GM21526 (cell line): ENCODE results near the gene CAMTA1.

Source experiments
- ATAC-seq: cut with Tn5 transposase; IDR thresholded peaks from one replicate; pipeline ENCODE4 v1.9.1; 2021; ENCODE audit warnings: moderate library complexity; ENCODE audit not compliant: unreplicated experiment, low FRiP score

The CAMTA1 gene

GRCh38 chr1:7726623-7727022 lies 941.4 kb downstream of the CAMTA1 start:
- ATAC-seq, result no peak

DNA sequence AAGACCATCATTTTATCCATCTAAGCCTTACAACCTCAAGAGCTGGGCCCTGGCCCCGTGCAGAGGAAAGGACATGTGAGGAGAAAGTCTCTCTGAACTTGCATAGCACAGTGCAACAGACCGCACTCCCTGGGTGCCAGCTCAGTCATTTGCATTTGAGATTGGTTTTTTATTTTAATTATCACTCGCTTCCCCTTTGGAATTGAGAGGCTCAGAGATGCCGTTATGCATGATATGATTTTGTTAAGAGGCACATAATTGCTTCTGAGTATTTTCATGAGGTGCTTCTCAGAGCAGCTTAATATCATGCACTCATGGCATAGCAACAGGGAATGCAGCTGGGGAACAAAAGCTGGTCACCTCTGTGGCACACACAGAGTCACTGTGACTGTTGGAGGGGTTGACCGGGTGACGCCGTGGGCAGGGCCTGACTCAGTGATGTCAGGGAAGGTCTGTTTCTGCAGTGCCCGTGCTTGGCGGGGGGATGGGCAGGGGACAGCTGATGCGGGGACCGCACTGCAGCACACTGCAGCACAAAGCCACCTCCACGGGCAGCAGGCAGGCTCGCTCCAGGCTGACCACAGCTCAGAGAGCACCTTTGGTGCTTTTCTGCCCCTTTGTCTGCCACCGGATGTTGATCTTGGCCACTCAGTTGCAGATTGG lies 942.7 kb downstream of the CAMTA1 start:
- no peak for ATAC-seq

GRCh38 chr1:7729761-7730160 lies 944.5 kb downstream of the CAMTA1 start:
- no peak for ATAC-seq

DNA sequence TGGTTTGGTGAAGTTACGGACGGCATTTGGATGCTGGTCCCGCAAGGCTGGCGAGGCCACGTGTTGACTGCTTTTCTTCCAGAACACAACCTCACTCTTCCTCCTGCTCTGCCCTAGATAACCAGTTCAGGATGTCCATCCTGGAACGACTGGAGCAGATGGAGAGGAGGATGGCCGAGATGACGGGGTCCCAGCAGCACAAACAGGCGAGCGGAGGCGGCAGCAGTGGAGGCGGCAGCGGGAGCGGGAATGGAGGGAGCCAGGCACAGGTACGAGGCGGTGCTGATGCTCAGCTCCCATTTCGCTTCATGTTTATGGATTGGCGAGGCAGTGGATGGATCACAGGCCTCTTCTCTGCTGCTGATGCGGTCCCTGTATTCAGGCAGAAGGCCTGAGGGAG lies 947.1 kb downstream of the CAMTA1 start:
- no peak for ATAC-seq

DNA sequence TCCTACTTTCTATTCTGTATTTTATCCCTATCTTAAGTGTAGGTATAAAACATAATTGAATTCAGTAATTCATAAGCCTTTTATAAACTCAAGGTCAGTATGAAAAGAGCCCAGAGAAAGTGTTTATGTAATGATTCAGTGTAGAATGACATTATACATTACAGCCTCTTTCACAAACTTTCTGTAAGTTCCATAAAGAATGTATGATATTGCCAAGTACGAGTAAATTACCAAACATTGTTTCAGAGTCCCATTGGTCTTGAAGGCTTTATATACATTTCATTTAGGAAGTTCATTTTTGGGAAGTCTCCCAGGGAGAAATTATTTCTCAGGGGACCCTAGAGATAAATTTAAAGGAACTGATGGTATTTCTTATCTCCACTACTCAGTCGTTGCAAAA lies 948.0 kb downstream of the CAMTA1 start:
- ATAC-seq, result no peak

GRCh38 chr1:7738044-7738443 lies 952.8 kb downstream of the CAMTA1 start:
- ATAC-seq, result no peak

DNA sequence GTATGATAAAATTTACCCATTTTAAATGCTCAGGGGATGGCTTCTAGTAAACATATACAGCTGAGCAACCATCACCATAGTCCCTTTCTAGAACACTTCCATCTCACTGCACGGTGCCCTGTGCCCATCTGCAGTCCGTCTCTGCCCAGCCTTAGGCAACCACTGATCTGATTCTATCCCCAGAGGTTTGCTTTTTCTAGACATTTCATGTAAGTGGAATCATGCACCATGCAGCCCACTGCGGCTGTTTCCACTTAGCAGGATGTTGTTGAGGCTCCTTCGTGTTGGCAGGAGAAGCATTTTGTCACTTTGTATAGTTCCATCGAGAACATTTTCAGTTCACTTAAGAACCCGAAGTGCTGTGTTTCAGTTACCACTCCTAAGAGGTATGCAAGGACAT lies 958.1 kb downstream of the CAMTA1 start:
- ATAC-seq, result no peak

- ATAC-seq, result no peak
These were observed 959.6 kb downstream of the CAMTA1 start for GRCh38 chr1:7744882-7745281.

- no peak for ATAC-seq
These were observed 960.5 kb downstream of the CAMTA1 start for GRCh38 chr1:7745783-7746182.

- ATAC-seq, result no peak
These were observed 962.4 kb downstream of the CAMTA1 start for GRCh38 chr1:7747605-7748004.

- ATAC-seq, result no peak
These were observed 963.9 kb downstream of the CAMTA1 start for GRCh38 chr1:7749126-7749525.

DNA sequence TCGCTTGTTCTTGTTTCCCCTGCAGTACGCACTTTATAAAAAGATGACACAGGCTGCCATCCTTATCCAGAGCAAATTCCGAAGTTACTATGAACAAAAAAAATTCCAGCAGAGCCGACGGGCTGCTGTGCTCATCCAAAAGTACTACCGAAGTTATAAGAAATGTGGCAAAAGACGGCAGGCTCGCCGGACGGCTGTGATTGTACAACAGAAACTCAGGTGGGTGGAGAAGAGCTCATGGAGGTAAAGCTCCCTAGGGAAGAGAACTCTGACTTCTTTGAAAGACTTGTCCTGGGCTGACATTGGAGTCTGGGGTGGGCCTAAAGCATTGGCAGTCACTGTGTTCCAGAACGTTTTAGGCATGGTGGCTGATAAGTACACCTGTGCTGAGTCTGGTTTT lies 965.9 kb downstream of the CAMTA1 start:
- no peak for ATAC-seq

DNA sequence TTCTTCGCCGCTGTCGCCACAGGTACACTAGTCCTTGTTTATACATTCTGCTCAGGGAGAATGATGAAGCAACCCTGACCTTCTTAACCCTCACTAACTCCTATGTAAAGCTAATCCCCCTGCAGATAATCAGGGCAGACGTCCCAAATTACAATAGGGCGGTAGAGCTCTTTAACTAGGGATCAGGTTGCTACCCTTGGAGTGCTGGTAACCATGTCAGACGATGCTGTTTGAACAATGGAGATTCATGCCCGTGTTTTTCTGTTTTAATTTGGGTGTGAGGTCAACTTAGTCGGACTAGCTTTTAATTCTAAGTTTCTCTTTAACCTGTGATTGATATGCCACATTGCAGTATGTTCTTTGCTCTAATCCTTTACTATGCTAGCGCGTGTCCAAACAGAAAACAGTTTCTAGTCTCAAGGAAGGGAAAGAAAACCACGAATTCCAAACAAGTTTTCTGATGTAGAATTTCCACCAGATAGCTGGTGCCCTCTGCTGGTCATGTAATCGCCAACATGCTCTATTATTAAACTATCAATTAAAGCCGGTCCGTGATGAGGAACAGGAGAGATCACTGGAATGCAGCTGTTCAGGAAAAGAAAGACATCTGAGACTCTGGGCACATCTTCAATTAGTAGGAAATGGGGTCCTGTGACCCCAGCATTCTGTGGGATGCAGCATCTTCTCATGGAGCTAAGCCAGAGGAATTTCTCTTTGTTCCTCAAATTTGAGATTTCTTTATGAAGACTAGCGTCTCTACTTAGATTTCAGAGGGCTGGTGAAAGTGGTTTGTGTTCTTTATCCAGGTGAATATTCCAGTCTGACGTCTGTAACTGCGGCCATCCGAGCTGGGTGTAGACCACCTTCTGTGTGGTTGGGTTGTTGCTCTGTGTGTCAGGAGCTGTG lies 967.5 kb downstream of the CAMTA1 start:
- ATAC-seq, result no peak

GRCh38 chr1:7753641-7754040 lies 968.4 kb downstream of the CAMTA1 start:
- no peak for ATAC-seq

GRCh38 chr1:7754234-7754633 lies 969.0 kb downstream of the CAMTA1 start:
- no peak for ATAC-seq

DNA sequence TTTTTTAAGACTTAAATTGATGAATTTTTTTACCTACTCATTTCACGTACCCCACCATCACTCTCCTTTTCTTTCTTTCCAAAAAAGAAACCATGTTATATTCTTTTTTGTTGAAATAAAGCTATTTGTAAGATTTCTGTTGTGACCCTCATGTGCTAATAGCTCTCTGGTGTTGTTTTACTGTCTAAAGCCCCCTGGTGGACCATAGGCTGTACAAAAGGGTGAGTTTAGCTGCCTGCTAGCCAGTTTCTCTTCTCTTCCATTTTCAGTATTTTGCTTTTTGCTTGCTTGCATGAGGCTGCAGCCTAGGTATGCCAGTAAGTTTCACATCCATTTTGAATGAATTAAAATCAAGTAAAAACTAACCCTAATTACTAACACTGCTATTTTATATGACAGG lies 970.2 kb downstream of the CAMTA1 start:
- no peak for ATAC-seq

DNA sequence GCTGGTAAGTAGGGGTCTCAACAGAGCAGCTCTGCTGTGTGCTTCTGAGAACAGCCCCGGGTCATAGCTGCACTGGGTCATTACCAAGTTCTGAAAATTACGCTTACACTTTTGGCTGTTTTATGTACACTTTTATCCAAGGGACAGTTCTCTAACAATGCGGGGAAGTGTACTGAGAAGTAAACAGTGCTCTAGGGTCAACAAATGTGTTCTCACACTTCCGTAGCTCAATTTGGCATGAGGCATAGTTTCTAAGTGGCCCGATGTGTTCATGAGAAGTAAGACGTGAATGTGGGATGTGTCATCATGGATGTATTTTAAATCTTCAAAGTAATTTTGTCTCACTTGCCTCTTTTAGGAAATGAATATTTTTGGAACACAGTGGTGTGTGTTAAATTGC lies 975.0 kb downstream of the CAMTA1 start:
- no peak for ATAC-seq

DNA sequence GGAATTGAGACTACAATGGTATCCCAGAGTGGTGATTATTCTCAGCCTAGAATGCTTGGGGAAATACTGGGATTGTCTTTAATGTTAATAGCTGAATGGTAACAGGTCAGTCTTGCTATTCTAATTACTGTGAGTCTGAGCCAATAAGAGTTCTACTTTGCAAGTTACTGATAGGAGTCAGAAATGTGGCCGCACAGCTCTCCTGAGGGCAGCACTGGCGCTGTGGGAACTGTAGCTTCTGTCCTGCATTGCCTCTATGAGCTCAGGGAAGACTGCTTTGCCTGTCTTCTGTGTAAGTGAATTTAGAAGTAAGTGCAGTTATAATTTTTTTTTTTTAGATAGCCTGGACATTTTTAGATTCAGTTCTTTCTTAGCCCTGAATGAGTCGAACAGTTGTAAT lies 975.8 kb downstream of the CAMTA1 start:
- no peak for ATAC-seq

DNA sequence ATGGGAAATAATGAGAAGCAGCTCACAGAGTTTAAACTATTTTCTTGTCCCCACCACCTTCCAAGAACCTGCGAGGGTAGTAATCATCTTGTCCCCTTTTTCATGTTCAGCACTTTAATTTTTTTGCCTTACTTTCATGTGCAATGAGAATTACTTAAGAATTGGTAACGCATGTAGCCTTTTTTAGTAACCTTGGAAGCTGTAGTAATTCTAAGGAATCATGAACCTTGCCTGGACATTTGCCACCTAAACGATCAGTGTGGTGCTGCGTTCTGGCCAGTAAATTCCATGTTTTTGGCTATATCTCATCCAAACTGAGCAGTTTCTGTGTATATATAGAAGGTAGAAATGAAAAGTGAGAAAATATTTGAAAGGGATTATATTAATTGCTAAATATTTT lies 981.9 kb downstream of the CAMTA1 start:
- ATAC-seq, result no peak

- ATAC-seq, result no peak
These were observed 983.3 kb downstream of the CAMTA1 start for GRCh38 chr1:7768583-7768982.

DNA sequence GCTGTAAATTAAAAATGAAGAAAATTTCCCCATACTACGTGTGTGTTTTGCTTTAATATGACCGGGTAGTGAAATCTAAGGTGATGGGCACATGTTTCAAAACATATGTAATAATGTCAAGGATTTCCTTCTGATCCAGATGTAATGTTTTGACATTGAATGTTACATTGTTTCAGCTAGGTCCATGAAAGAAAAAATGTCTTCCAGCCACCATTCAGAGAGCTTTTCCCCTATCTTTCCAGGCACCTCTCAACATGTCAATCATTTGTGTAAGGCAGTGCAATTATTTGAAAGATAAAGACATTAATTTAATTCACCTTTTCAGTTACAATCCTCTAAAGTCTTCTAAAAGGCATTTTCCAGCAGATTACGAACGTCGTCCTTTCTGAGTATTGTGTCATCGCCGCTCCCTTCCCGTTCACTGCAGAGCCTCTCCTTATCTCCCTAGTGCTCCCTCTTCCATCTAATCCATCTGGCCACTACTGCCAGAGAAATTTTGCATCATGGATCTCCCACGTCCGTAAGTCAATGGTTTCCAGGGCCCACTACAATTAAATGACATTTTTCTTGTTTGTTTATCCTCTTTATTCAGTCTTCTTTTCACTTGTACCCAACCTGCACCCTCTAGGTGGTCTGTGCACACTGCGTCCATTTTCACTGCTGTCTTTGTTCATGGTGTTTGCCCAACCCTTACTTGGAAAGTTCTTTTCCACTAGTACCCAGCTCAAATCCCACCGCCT lies 984.6 kb downstream of the CAMTA1 start:
- ATAC-seq, result no peak

- no peak for ATAC-seq
These were observed 985.4 kb downstream of the CAMTA1 start for GRCh38 chr1:7770669-7770996.
